Measurements from ENCODE around the gene PDZD8.
A peak's percentile ranks its signal among the peaks of the same experiment; 100 is the strongest.

The PDZD8 gene

DNA sequence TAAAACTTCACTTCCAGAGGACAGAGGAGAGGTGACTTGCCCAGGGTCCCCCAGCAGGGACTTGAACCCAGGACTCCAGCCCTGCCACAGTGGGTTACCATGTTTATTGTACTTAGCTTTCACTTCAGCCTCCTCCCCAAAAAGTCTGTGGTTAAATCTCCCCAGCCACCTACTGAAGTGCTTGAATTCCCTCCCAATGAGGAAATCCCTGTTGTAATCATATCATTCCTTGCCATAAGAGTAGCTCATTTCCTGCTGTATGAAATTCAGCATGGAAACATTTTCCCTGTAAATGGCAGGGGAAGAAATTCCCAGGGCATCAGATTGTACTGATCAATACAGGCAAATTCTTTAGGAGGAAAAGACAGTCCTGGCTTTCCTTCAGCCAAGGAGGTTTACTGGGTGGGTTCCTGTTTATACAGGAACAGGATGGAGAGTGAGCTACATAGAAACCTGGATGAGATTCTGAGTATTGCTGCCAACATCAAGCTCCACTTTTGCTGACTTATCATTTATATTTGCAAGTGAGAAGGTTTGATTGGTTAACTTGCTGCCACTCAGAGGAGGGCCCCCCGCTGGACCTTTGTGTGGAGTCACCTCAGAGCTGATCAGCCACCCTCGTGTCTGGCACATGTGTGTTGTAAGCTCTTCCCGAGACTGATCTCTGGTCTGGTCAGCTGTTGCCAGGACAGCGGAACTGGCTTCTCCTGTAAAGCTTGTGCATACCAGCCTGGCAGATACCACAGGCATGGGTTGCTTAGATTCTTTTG, 16.4 kb upstream of the PDZD8 start:
- no peak for DNase-seq (ENCODE audit: low read depth)

DNA sequence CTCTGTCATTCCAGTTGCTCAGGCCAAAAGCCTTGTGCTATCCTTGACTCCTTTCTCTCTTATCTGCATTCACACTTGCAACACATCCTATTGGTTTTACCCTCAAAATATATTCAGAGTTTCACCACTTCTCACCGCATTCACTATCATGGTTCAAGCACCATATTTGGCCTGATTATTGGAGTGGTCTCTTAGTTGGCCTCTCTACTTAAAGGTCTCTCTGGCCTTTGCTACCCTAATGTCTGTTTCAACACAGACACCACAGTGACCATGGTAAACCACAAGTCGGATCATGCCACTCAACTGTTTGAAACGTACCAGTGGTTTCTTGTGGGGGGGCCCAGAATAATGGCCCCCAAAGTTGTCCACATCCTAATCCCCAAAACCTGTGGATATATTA, 15.2 kb upstream of the PDZD8 start:
- DNase-seq (ENCODE audit: low read depth) = no peak

DNA sequence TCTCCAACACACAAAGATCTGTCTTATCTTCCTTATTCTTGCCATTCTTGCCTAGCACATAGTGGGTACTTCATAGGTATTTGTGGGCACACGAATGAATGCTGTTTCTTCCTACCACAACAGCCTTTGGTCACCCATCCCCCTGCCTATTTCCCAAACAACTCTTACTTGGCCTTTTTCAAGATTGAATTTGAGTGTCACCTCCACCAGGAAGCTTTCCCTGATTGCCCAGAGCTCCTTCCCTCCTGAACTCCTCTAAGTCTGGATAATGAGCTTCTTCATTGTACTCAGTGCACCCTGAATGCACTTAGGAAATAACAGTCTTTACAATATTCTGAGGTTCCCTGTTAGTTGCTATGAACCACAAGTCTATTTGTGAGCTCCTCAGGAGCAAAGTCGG, 11.6 kb upstream of the PDZD8 start:
- no peak for DNase-seq (ENCODE audit: low read depth)

DNA sequence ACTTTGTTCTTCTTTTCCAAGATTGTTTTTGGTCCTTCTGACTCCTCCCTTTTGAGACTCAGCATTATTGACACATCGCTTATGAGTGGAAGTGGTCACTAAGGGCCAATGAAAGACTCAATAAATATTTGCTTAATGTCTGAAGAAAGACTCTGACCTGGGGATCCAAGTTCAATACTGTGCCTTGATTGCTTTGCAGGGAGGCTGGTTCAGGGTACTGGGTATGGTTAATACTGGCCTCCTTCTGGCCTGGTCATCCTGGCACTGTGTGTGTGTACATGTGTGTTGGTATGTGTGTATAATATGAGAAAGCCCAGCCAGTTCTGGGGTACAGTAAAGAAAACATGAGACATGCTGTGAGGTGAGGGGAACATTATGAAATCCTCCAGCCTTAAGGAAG, 7.6 kb upstream of the PDZD8 start:
- no peak for DNase-seq (ENCODE audit: low read depth)

DNA sequence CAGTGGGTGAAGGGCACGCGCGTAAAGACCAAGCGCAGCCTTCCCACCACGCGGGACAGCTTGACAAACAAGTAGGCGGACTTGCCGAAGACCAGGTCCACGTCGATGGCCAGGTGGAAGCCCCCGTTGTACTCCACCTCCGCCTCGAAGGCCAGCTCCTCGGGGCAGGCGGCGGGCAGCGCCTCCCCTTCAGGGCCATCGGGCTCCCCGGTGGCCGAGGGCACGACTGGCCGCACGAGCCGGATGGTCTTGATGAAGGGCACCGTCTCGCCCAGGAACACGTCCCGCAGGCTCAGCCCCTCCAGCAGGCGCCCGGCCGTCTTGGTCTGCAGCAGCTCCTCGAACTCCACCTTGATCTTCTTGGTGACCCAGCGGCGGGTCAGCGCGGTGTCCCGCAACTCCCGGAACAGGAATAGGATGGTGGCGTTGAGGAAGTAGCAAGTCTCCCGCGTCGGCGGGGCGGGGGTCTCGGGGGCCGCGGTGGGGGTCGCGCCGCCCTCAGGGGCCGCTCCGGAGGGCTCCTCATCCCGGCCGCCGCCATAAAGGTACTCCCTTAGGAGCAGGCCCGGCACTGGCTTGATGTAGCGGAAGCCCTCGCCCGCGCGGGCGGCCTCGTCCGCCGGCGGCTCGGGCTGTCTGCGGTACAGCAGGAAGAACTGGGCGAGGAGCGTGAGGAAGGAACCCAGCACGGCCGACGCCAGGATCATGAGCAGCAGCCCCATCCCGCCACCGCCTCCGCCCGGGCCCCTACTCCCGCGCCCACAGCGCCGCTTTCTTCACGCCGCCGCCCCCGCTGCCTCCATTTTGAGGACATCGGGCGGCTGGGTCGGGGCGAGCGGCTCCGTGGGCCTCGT, 507 bp downstream of the PDZD8 start:
- DNase-seq (ENCODE audit: low read depth) = peak; percentile 9

DNA sequence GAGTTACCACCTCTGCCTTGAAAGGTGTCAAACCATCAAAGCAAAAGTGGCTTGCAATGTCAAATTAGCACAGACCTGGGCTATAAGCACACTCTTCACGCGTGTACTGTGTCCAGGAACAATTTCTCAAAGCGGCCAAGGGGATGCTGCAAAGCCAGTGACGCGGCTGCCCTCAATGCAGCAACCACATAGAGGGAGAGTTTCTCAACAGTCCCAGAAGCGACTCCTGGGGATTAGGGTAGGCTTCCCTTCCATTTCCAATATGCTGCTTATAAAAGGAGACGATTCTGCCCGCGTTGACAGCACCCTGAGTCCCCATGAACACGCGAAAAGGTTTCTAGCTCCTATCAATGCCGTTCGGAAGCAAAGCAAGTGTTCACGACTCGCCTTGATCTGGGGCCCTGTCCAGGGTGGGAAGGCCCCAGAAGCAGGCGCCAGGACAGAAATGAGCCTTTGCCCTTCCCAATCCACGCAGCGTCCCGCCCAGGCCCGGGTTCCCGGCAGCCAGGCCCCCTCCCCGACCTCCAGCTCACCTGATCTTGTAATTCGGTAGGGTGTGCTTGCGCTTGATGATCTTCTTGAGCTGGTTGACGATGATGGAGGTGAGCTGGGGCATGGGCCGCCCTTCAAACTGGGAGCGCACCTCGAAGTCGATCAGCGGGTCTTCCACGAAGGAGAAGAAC, 1.3 kb downstream of the PDZD8 start:
- no peak for DNase-seq (ENCODE audit: low read depth)

DNA sequence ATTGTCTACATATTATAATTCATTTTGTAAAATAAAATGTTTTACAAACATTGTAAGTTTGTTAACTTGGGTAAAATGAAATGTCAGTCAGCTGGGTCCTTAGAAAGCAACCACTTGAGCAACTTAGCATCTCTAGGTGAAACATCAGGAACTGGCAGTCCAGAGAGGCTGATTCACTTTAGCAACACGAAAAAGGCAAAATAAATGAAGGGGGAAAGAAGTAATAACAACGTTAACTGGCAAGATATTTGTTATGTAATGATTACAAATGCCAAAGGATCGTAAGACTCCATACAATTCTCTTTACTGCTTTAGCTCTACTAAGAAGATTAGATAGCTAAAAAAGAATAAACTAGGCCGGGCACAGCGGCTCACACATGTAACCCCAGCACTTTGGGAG, 5.0 kb downstream of the PDZD8 start:
- no peak for DNase-seq (ENCODE audit: low read depth)

DNA sequence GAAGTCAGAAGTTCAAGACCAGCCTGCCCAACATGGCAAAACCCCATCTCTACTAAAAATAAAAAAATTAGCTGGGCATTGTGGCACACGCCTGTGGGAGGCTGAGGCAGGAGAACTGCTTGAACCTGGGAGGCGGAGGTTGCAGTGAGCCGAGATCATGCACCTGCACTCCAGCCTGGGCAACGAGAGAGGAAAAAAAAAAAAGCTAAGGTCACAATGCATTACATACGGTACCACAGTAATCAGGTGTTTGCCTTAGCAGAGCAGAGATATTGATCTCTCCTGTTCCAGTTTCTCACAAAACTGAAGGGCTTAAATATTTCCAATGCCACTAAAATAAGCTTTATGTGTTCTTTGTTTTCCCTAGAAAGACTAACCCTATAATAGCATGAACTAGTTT, 7.5 kb downstream of the PDZD8 start:
- no peak for DNase-seq (ENCODE audit: low read depth)

DNA sequence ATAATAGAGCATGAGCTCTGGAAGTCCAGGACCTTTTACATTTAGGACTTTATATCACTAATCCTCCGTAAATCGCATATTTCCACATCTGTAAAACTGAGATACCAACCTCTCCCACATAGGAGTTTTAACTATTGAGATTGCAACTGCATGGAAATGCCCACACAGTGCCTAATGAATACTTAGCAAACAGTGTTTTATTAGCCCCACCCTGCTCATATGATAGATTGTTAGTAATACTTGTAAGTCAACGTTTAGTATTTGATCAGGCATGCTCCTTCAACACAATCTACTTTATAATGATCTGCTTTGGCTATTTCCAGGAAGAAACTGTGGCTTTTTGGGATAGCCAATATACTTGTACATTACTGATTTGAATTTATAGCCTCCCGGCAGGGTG, 8.5 kb downstream of the PDZD8 start:
- DNase-seq (ENCODE audit: low read depth) = no peak

DNA sequence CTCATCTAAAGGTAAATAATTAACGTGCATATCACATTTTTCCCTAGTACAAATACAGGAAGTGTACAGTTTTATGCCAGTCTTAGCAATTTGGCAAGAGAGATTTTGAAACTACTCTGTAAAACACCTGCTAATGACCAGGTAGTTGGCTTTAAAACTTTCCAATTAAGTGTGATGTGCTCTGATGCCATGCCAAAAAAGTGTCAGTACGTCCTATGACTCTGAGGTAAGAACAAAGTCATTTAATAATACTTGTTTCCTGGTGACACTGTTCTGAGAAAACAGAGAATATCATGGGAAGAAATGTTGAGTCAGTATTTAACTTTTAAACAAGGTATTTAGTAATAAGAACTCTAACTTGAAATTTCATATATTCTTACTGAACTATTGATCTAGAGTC, 9.6 kb downstream of the PDZD8 start:
- no peak for DNase-seq (ENCODE audit: low read depth)

DNA sequence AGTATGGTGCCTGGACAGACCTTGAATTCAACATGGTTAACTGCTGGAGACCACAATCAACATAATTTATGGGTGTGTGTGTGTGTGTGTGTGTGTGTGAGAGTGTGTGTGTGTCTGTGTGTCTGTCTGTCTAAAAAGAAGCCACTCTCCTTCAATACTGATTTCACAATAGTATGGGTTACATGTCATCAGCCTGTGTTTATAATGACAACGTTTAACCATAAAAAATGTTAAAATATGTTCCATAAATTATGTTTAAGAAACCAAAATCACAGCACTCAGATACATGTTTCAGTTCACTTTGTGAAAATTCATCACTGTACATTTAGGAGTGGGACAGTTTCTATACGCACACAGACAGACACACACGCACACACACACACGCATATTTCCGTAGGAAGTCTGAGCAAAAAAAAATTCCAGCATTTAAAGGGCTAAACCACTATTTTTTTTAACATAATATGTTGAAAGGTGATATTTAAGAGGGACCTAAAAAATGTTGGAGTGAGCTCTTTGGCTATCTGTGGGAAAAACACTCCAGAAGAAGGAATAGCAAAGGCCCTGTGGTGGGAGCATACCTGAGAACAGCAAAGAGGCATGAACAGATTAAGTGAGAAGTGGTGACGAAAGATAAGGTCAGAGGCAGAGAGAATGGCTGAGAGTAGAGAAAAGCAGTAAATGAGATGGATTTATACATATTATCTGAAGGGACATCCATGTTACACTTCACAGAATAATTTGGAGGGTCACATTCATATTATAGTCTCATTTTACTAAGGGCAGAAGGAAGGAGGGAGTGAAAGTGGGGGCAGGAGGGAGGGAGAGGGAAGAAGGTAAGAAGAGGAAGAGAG, 10.9 kb downstream of the PDZD8 start:
- DNase-seq (ENCODE audit: low read depth) = no peak

DNA sequence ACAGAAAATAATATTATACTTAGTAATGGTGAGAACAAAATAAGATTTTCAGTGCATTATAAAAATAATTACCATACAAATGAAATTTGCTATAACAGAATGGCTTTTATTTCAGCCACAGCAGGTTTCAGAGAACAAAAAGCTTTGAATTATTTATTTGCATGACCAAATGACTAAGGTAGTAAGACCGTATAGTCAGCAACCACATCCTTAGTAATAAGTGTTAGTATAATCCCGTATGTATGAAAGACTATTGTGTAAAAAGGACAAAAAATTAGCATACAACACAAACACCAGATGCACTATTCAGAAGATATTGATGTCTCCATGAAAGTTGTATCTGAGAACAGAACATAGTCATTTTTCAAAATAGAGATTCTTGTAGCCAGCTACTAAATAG, 12.2 kb downstream of the PDZD8 start:
- no peak for DNase-seq (ENCODE audit: low read depth)

DNA sequence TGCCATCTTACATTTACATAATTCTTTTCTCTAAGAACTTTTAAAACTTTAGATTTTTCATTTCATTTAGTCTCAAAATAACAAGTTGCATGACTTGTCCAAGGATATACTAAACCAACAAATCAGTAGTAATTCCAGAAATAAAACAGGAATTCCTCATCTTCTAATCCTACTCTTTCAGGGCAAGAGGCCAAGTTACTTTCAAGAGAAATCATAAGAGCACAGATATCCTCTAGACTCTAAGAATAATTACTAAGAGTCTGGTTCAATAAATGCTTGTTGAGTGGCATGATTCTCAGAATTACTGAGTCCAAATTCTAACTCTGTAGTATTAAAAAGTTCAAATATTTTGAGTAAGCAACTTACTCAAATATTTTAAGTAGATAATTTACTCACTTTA, 12.9 kb downstream of the PDZD8 start:
- DNase-seq (ENCODE audit: low read depth) = no peak

DNA sequence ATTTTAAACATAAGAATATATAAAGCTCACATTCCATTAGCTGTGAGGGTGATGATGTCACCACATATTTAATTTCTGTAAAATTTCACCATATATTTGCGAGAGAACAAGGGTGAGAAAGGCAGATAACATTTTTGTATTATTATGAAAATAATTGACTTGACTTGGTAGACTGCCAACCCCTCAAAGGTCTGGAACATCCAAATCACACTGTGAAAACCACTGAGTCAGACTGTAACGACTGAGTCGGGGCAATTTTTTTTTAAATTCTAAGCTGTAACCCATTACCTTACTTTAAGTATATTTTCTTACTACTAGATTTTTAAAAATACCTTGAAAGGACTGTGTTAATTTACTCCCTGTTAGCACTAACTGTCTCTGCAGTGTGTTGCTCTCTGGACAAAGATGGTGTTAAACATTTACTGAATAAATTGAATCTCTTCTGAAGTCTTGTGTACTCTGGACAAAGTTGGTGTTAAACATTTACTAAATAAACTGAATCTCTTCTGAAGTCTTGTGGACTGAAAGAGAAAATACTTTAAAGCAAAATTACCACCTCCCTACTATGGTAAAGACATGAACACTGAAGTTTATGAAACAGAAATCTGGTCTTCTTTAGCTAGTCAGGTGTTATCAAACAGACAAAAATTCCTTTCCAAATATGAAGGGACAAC, 14.1 kb downstream of the PDZD8 start:
- no peak for DNase-seq (ENCODE audit: low read depth)

DNA sequence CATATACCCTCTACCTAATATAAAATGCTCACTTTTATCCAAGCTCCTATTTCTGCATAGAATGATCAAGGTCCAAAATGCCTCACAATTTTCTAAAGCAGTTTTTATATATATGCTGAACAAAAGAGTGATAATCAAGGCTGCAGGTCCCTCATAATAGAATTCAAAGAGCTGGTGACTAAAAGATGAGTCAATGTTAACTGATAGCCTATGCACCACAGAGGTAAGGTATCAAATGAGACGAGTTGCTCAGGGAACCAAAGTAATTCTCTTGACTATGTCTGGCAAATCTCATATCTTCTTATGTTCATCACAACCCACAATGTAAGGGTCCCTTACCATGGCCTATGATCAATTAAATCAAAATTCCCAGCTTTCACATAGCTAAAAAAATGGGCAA, 15.2 kb downstream of the PDZD8 start:
- no peak for DNase-seq (ENCODE audit: low read depth)

DNA sequence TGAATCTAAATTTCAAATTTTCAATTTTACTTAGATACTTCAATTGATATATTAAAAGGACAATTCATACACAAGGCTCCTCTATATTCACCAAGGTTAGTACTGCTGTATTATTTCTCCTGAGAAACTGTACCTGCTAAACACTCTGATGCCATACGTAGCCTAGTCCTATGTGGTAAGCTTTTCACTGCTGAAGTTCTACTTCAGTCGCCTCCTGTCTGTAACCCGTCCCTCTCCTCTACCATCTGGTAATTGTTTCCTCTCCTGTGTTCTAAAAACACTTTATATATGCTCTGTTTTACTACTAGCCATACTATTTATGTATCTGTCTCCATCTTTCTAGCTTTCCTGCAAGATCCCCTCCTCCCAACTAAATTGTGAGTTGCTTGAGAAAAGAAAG, 20.2 kb downstream of the PDZD8 start:
- no peak for DNase-seq (ENCODE audit: low read depth)

DNA sequence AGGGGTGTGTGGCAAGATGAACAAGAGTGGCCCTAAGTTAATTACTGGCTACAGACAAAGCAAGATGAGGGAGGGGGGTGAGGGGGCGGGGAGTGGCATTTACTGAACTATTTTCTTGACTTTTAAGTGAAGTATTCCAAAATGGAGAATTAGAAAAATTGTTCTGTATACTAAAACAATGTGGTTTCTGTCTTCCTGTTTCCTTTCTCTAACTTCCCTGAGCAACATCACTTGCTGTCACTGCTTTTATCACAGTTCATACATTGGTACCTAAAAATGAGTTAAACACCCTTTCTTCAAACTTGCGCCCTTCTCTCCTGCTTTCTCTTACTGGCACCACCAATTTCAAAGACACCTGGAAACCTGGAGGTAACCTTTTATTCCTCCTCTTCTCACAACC, 21.6 kb downstream of the PDZD8 start:
- DNase-seq (ENCODE audit: low read depth) = no peak

DNA sequence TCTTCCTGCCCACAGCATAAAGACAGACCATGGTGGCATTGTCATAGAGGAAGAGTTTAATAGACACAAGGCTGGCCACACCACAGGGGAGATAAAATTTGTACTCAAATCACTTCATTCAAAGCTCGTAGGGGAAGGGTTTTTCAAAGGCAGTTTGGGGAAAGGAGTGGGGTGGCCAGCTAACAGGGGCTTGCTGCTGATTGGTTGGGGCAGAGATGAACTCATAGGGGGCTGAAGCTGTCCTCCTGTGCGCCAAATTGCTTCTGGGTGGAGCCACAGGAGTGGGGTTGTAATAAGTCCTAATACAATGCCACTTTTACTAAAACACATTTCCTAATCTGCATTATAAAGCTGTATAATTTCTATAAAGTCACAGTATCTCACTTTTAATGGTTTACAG, 22.5 kb downstream of the PDZD8 start:
- no peak for DNase-seq (ENCODE audit: low read depth)

DNA sequence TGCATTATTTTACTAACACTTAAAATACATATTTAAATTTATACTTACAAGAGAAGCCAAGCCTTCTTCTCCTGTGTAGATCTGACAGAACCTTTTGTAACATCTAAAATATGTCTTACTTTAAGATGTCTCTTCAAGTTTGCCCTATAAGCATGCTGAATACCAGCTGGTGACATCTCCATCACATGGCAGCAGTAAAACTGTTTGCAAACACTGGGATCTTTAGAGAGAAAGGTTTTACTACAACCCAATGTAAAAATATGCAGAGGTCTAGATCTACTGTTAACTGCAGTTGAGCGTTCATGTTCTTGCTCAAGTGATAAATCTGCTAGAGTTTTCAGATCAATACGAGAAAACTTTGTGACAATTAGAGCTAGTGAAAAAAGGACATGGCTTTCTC, 23.2 kb downstream of the PDZD8 start:
- DNase-seq (ENCODE audit: low read depth) = no peak

DNA sequence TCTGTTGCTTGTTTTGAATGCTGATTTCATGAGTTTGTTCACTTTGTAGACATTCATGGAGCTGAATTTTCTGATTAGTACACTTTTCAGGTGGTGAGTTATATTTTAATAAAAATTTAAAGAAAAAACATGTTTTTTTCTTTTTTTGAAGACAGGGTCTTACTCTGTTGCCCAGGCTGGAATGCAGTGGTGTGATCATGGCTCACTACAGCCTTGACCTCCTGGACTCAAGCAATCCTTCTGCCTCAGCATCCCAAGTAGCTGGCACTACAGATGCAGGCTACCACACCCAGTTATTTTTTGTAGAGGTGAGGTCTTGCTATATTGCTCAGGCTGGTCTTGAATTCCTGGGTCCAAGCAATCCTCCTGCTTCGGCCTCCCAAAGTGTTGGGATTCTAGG, 23.7 kb downstream of the PDZD8 start:
- DNase-seq (ENCODE audit: low read depth) = no peak

DNA sequence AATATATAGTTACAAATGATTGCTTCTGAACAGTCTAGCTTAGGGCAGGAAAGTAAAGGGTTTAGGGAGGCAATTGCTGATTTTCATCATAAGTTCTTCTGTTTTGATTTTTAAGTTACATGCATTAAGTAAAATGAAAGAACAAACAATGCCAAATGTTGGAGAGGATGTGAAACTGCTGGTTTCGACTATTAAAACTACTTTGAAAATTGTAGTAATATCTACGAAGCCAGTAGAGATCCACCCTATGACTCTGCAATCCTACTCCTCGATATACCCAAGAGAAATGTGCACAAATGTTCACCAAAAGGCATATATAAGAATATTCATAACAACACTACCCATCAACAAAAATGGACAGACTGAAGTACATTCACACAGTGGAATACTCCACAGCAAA, 24.3 kb downstream of the PDZD8 start:
- DNase-seq (ENCODE audit: low read depth) = no peak

DNA sequence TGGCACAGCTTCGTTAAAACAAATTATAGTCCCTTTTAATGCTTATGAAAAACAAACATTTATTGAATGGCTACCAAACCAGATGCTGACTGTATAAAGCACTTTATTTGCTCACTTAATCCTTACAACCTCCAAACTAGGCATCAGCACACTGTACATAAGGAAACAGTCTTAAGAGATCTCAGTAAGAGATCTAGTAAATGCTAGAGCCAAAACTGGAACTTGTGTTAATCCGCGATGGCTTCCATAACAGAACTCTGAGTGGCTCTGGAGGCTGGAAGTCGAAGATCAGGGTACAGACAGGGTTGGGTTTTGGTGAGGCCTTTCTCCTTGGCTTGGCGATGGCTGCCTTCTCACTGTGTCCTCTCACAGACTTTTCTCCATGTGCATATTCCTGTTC, 27.0 kb downstream of the PDZD8 start:
- DNase-seq (ENCODE audit: low read depth) = no peak

All from stimulated activated CD8-positive, alpha-beta memory T cell treated with anti-CD3 and anti-CD28 coated beads, Interleukin-15, amount 100 ng/mL, for 24 hours (primary cell).